Measurements from ENCODE around the gene NKD2. TPM values are rescaled to one million over a fixed set of nuclear protein-coding genes. Genes with fewer than 3 reads are reported as not detected.

NKD2 gene
- polyA plus RNA-seq, 1 experiment = not detected

- no peaks in the 10 kb centered on the region; the same call in 1 of the 2 replicates for H3K9me3 ChIP-seq (ENCODE audit: control insufficient read depth, insufficient read depth, low read length)
- TF ChIP-seq, protein P1, sequence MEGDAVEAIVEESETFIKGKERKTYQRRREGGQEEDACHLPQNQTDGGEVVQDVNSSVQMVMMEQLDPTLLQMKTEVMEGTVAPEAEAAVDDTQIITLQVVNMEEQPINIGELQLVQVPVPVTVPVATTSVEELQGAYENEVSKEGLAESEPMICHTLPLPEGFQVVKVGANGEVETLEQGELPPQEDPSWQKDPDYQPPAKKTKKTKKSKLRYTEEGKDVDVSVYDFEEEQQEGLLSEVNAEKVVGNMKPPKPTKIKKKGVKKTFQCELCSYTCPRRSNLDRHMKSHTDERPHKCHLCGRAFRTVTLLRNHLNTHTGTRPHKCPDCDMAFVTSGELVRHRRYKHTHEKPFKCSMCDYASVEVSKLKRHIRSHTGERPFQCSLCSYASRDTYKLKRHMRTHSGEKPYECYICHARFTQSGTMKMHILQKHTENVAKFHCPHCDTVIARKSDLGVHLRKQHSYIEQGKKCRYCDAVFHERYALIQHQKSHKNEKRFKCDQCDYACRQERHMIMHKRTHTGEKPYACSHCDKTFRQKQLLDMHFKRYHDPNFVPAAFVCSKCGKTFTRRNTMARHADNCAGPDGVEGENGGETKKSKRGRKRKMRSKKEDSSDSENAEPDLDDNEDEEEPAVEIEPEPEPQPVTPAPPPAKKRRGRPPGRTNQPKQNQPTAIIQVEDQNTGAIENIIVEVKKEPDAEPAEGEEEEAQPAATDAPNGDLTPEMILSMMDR (IDR thresholded peaks at IDR 0.05; ENCODE audit: low read depth, low read length) = no peak
- no peak overlapping the region for H3K4me3 ChIP-seq (ENCODE audit: low read depth, low read length)
- no peak overlapping the region for H3K27ac ChIP-seq (ENCODE audit: low read depth, low read length)
- ChIA-PET POLR2A (no interaction called here), CTCF (interaction anchor here (0.6 kb wide), 1 partner anchor 632 kb away, joined by 4 read pairs; no protein-coding TSS in a partner anchor)
- peaks cover 35% of the 10 kb centered on the region for H3K27me3 ChIP-seq (ENCODE audit: control insufficient read depth, insufficient read depth, low read length)
- no peak for DNase-seq (ENCODE audit: low read depth, low spot score)
Measured at GRCh38 chr5:1011226-1011631, 2.6 kb downstream of the NKD2 start.

DNA sequence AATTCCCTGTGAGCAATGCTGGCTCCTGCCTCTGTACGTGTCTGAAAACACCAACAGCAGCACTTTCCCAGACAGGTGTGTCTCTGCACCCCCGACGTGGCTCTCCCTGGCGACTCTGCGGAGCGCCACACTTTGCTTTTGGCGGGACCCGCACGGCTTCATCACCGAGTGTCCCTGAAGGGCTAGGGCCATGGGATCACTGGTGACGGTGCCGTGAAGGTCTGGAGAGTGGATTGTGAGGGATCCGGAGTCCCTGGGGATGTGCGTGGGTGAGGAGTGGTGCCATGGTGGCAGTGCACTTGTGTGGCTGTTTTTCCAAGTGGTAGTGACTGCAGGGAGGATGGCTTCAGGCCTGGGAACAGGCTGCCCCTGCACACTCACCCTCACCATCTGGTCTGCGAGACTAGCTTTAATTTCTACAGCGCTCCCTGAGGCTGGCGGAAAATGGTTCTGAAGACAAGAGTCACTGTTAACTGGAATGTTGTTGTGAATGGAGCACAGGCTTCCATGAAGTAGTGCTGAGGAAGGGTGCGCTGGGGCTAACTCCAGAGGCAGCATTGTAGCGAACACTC, 3.2 kb downstream of the NKD2 start:
- CTCF ChIA-PET = no interaction called here
- no peaks in the 10 kb centered on the region; the same call in 1 of the 2 replicates for H3K9me3 ChIP-seq (ENCODE audit: control insufficient read depth, insufficient read depth, low read length)
- POLR2A ChIA-PET = no interaction called here
- no peak overlapping the region for H3K27ac ChIP-seq (ENCODE audit: low read depth, low read length)
- H3K27me3 ChIP-seq (ENCODE audit: control insufficient read depth, insufficient read depth, low read length) = peaks cover 31% of the 10 kb centered on the region
- TF ChIP-seq, protein P1 (IDR thresholded peaks at IDR 0.05; ENCODE audit: low read depth, low read length) = no peak
- no peak for DNase-seq (ENCODE audit: low read depth, low spot score)
- no peak overlapping the region for H3K4me3 ChIP-seq (ENCODE audit: low read depth, low read length)

DNA sequence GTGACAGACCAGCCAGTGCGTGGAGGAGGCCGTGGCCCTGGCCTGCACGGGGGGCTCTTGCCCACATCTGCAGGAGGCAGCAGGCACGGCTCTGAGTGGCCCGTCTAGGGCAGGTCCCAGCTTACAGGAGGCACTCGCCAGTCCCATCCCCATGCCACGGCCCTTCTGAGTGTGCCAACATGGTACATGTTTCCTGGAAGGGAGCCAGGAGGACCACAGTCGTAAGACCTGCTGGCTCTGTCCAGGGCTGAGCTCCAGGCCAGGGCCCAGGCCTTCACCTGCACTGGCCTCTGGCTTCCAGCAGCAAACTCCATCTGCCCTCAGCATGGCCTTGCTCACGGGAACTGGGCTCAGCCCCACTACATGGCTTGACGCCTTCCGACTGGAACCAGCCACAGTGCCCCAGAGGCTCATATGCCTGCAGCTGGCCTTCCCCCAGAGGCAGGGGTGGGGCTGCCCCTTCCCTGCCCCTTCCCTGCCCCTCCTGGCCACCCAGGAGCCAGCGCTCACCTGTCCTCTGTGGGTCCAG, 3.8 kb downstream of the NKD2 start:
- CTCF ChIA-PET = no interaction called here

DNA sequence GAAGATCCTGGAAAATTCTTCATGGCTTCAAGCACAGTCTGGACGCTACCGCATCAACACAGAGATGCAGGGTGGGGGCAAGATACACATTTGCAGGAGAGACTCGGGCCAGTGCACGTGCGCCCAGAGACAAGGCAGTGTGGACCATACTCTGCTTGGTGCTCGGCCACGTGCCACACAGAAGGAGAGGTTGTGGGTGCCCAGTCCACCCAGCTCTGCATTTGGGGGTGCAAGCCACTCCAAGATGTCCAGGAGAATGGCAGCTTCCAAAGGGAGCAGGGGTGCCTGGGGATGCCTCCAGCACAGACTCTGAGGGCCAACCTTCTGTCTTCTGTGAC, 4.3 kb downstream of the NKD2 start:
- H3K27me3 ChIP-seq (ENCODE audit: control insufficient read depth, insufficient read depth, low read length) = peaks cover 27% of the 10 kb centered on the region
- no peaks in the 10 kb centered on the region; the same call in 1 of the 2 replicates for H3K9me3 ChIP-seq (ENCODE audit: control insufficient read depth, insufficient read depth, low read length)
- no peak overlapping the region for H3K4me3 ChIP-seq (ENCODE audit: low read depth, low read length)
- H3K27ac ChIP-seq (ENCODE audit: low read depth, low read length) = no peak overlapping the region
- TF ChIP-seq, protein P1 (IDR thresholded peaks at IDR 0.05; ENCODE audit: low read depth, low read length) = no peak
- ChIA-PET CTCF (no interaction called here), POLR2A (no interaction called here)
- DNase-seq (ENCODE audit: low read depth, low spot score) = no peak

More for the DNA sequence above, 3.8 kb downstream of the NKD2 start:
- no peak for DNase-seq (ENCODE audit: low read depth, low spot score)
- TF ChIP-seq, protein P1 (IDR thresholded peaks at IDR 0.05; ENCODE audit: low read depth, low read length) = no peak
- Histone ChIP-seq H3K27me3 (ENCODE audit: control insufficient read depth, insufficient read depth, low read length) (peaks cover 28% of the 10 kb centered on the region), H3K4me3 (ENCODE audit: low read depth, low read length) (no peak overlapping the region), H3K9me3 (ENCODE audit: control insufficient read depth, insufficient read depth, low read length) (no peaks in the 10 kb centered on the region; the same call in 1 of the 2 replicates), H3K27ac (ENCODE audit: low read depth, low read length) (no peak overlapping the region)
- POLR2A ChIA-PET = no interaction called here

DNA sequence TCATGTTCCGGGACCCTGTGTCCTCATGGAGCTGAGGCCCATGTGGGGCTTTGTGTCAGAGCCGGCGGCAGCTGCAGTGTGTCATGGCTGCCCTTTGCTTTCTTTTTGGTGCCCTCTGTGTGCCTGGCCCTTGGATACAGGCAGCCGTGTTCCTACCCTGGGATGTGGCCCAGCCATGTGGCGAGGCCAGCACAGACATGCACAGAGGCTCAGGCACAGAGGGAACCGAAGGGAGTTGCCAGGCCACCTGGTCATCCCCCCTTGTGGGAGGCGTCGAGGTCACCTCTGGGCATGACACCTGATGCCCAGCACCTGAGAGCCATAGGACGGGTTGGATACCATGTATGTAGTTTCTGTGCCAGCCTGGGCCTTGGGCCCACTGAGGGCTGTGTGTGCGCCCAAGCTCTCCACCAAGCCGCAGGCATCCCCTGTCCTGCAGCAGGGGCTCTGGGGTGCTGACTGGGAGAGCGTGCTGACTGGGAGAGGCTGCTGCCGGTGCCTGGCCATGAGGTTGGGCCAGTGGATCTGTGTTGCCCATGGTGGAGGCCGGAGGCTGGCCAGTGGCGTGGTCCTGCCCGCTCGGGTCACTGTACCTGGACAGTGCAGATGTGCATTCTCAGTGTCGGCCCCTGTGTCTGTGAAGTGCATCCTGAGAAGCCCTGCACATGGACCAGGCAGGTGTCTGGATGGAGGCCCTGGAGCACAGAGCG, 4.8 kb downstream of the NKD2 start:
- ChIA-PET POLR2A (no interaction called here), CTCF (interaction anchor here (0.6 kb wide), 1 partner anchor 90 kb away, joined by 3 read pairs; no protein-coding TSS in a partner anchor)
- H3K27ac ChIP-seq (ENCODE audit: low read depth, low read length) = no peak overlapping the region
- no peaks in the 10 kb centered on the region; the same call in 1 of the 2 replicates for H3K9me3 ChIP-seq (ENCODE audit: control insufficient read depth, insufficient read depth, low read length)
- TF ChIP-seq, protein P1 (IDR thresholded peaks at IDR 0.05; ENCODE audit: low read depth, low read length) = no peak
- H3K27me3 ChIP-seq (ENCODE audit: control insufficient read depth, insufficient read depth, low read length) = peaks cover 22% of the 10 kb centered on the region
- no peak for DNase-seq (ENCODE audit: low read depth, low spot score)
- no peak overlapping the region for H3K4me3 ChIP-seq (ENCODE audit: low read depth, low read length)

Data from AG04450 (cell line).